Muscle of leg (tissue), 11 donors: ENCODE data around the gene PLN. TPM values are rescaled to one million over a fixed set of nuclear protein-coding genes. Genes with fewer than 3 reads are reported as not detected.
A peak's percentile ranks its signal among the peaks of the same experiment; 100 is the strongest.

Source experiments
- DNase-seq: peaks from one replicate; pipeline ENCODE4 v3.0.0; 2013
- H3K27ac ChIP-seq: one replicate; pipeline ENCODE4 v1.5.1; 2013; ENCODE audit warnings: mild to moderate bottlenecking, low read length, control low read depth
- H3K27me3 ChIP-seq: one replicate; pipeline ENCODE4 v1.6.1; 2013; ENCODE audit warnings: low read length; ENCODE audit not compliant: control insufficient read depth, insufficient read depth
- H3K36me3 ChIP-seq: one replicate; pipeline ENCODE4 v1.6.1; 2013; ENCODE audit warnings: low read length; ENCODE audit not compliant: control insufficient read depth, insufficient read depth
- H3K4me1 ChIP-seq: one replicate; pipeline ENCODE4 v1.6.1; 2013; ENCODE audit warnings: low read length; ENCODE audit not compliant: control insufficient read depth, insufficient read depth
- H3K4me3 ChIP-seq: one replicate; pipeline ENCODE4 v1.5.1; 2013; ENCODE audit warnings: low read length, control low read depth
- H3K9me3 ChIP-seq: replicated peaks from 2 replicates; pipeline ENCODE4 v1.6.1; 2013; ENCODE audit warnings: low read depth, low read length; ENCODE audit not compliant: control insufficient read depth
- WGBS: methylation state at CpG from one replicate; pipeline ENCODE4 v1.1.5; 2013; ENCODE audit warnings: missing lambda C conversion rate; ENCODE audit not compliant: insufficient coverage; 5-methylcytosine and 5-hydroxymethylcytosine counted together
- polyA plus RNA-seq, 8 donors: library from polyadenylated mRNA; unstranded; fragments of 120-200 nt; gene quantifications; one replicate each; pipeline versions ENCODE4 v1.2.1 to v1.2.3, GENCODE V29; 2013; ENCODE audit warnings: inconsistent platforms in 1 of 8, low replicate concordance in 1 of 8; ENCODE audit not compliant: insufficient read length in 8 of 8, insufficient read depth in 1 of 8
- total RNA-seq: library from RNA; stranded (reverse); fragments of 120-200 nt; gene quantifications from one replicate; pipeline ENCODE4 v1.2.4, GENCODE V29; 2013

Gene PLN
- total and polyA plus RNA-seq, 9 donors, result 2.8 to 8.8 (median 5.7) TPM

DNA sequence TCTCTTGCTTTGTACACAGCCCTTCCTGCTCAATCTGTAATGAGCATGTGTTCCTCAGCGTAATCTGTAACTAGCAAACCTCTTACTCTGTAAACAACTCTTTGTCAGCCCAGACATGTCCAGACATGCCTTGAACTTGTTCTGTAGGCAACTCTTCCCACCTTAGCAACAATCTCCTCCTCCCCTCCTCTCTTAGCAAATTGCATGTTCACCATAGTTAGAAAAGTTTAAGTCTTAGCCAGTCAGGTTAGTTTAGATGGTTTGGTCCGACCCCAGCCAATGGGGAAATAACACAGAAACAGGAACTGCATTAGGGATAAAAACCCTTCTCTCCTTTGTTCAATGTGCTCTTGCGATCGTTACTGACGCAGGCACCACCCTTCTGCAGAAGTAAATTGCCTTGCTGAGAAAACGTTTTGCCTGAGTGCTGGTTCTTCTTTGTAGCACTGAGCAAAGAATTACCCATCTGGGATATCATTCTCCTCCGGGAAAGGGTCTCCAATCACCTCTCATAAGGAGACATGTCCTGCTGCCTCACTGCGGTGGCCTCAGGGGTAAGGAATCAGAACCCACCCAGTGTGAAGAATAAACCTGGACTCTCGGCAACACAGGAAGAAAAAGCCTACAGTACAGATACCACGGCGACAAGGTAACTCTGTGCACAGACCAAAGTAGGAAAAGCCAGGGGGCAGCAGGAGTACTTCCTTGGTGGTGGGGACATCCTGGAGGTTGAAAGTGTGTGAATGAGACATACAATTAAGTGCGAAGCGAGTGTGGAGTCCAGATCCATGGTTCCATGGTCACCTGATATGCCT is 26.2 kb downstream of the PLN start:
- Histone ChIP-seq H3K4me3 (no peak overlapping the region), H3K36me3 (peaks cover 10% of the 10 kb centered on the region), H3K27me3 (no peaks in the 10 kb centered on the region), H3K27ac (no peak overlapping the region), H3K9me3 (peaks cover 38% of the 10 kb centered on the region), H3K4me1 (no peaks in the 10 kb centered on the region)
- 98% methylated on average over 8 of the region's 13 CpGs for WGBS
- no peak for DNase-seq

DNA sequence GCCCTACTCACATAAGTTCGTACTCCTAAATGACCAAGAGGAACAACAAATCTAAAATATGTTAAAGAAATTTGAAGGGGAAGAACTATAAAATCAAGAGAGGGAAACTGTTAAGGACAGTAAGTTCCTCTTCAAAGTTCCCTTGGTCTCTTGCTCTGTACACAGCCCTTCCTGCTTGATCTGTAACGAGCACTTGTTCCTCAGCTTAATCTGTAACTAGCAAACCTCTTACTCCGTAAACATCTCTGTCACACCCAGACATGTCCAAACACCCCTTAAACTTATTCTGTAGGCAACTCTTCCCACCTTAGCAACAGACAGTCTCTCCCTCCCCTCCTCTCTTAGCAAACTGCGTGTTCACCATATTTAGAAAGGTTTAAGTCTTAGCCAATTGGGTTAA is 29.9 kb downstream of the PLN start:
- Histone ChIP-seq H3K36me3 (peaks cover 11% of the 10 kb centered on the region), H3K27me3 (no peaks in the 10 kb centered on the region), H3K9me3 (peaks cover 49% of the 10 kb centered on the region), H3K4me1 (no peaks in the 10 kb centered on the region), H3K4me3 (no peak overlapping the region), H3K27ac (no peak overlapping the region)
- 36% methylated on average over 2 of the region's 4 CpGs for WGBS
- no peak for DNase-seq

DNA sequence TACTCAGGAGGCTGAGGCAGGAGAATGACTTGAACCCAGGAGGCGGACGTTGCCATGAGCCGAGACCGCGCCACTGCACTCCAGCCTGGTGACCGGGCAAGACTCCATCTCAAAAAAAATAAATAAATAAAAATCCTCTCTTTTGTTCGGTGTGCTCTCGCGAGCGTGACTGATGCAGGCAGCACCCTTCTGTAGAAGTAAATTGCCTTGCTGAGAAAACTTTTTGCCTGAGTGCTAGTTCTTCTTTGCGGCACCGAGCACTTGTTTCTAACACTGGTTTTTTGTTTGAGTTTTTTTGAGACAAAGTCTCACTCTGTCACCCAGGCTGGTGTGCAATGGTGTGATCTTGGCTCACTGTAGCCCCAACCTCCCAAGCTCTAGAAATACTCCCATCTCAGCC is 30.5 kb downstream of the PLN start:
- WGBS, result 100% methylated on average over 2 of the region's 12 CpGs
- peaks cover 49% of the 10 kb centered on the region for H3K9me3 ChIP-seq

DNA sequence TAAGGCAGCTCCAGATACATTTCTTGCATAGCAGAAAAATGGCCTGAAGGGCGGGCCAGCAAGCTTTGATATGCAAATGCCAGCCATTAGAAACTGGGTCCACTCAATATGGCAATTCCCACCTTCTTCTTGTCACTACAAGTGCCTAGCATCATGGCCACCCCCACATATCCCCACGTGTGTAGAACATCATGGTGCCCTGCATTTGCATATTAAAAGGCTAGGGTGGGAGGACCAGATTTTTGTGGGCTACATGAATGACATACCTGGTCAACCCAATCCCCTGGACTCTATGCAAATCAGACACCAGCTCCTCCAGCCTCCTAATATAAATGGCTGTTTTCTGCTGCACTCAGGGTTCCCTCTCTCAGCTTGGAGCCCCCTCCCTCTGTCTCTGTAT is 31.7 kb downstream of the PLN start:
- H3K4me3 ChIP-seq, result no peak overlapping the region
- WGBS, result 100% methylated on average over 1 of the region's 2 CpGs
- H3K9me3 ChIP-seq, result peaks cover 39% of the 10 kb centered on the region
- H3K36me3 ChIP-seq, result peaks cover 9% of the 10 kb centered on the region
- H3K4me1 ChIP-seq, result no peaks in the 10 kb centered on the region
- no peaks in the 10 kb centered on the region for H3K27me3 ChIP-seq
- H3K27ac ChIP-seq, result no peak overlapping the region
- no peak for DNase-seq

More for the DNA sequence above, 30.5 kb downstream of the PLN start:
- no peaks in the 10 kb centered on the region for H3K4me1 ChIP-seq
- no peaks in the 10 kb centered on the region for H3K27me3 ChIP-seq
- no peak overlapping the region for H3K27ac ChIP-seq
- DNase-seq, result no peak
- peaks cover 14% of the 10 kb centered on the region for H3K36me3 ChIP-seq
- H3K4me3 ChIP-seq, result no peak overlapping the region

DNA sequence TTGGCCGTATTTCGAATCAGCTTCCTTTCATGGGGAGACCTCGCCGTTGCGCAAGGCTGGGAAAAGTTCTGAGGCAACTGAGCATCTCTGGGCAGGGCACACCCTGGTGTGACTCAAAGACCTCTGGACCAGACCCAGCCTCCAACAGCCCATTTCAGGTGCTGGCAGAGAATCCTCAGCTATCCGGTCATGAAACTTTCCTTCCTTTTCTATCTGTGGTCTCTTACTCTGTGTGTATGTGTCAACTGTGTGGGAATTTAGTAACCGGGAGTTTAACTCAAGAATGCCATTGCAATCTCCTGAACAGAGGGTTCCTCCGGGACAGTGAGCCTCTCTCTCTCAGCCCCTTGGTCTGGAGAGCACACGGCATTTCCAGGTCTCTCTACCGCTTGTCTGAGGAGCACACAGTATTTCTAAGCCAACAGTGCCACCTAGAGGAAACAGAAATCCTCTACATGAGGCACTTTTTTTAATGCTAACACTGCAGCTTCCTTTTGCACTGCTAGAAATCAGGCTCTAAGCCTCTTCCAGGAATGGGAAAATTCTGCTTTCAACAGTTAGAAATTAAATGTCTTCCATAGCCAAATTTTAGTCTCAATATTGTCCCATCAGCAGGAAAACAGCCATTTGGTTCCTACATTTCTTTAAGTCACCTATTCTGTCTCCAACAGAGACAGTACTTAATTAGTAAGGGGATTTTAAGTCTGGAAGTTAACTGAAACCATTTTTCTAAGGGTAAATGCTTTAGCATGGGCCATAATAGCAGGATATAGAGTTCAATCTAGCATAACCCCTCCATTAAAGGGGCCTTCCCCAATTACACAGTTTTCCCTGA is 32.7 kb downstream of the PLN start:
- peaks cover 8% of the 10 kb centered on the region for H3K36me3 ChIP-seq
- H3K27ac ChIP-seq, result no peak overlapping the region
- H3K9me3 ChIP-seq, result peaks cover 32% of the 10 kb centered on the region
- no peak overlapping the region for H3K4me3 ChIP-seq
- DNase-seq, result peak; percentile 53
- no peaks in the 10 kb centered on the region for H3K27me3 ChIP-seq
- no peaks in the 10 kb centered on the region for H3K4me1 ChIP-seq
- 7% methylated on average over 3 of the region's 10 CpGs for WGBS

DNA sequence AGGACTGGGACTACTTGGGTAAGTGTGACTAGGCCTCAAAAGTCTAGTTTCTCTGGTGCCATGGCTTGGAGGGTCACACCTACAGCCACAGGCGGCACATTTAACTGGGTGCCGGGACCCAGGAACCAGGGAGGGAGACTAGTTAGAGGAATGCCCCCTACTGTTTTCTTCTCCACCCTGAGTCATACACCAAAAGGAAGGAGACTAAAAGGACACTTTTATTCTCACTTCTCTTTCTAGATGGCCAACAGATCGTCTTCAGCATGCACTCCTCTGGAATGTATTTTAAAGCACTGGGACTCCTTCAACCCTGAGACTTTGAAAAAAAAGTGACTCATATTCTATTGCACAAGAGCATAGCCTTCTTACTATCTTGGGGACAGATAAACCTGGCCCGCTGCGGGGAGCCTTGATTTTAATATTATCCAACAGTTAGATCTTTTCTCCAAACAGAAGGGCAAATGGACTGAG is 33.4 kb downstream of the PLN start:
- Histone ChIP-seq H3K27me3 (no peaks in the 10 kb centered on the region), H3K36me3 (peaks cover 8% of the 10 kb centered on the region), H3K27ac (no peak overlapping the region), H3K9me3 (peaks cover 27% of the 10 kb centered on the region), H3K4me3 (no peak overlapping the region), H3K4me1 (no peaks in the 10 kb centered on the region)
- WGBS, result 70% methylated on average over 3 of the region's 5 CpGs
- no peak for DNase-seq

DNA sequence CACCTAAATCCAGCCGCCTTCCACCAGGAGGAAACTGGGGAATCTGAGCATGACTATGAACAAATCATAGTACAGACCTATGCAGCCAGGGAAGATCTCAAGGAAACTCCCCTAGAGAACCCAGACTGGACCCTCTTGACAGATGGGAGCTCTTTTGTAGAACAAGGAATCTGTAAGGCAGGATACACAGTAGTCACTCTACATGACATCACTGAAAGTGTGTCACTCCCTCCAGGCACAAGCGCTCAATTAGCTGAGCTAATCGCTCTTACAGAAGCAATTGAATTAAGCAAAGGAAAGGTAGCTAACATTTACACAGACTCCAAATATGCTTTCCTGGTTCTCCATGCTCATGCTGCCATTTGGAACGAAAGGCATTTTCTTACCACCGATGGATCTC is 36.8 kb downstream of the PLN start:
- WGBS, result no CpG with 5 or more reads among the region's 5 CpGs
- Histone ChIP-seq H3K4me1 (peaks cover under 1% of the 10 kb centered on the region), H3K36me3 (peaks cover 8% of the 10 kb centered on the region), H3K4me3 (no peak overlapping the region), H3K9me3 (peaks cover 9% of the 10 kb centered on the region), H3K27ac (no peak overlapping the region), H3K27me3 (no peaks in the 10 kb centered on the region)
- DNase-seq, result no peak

DNA sequence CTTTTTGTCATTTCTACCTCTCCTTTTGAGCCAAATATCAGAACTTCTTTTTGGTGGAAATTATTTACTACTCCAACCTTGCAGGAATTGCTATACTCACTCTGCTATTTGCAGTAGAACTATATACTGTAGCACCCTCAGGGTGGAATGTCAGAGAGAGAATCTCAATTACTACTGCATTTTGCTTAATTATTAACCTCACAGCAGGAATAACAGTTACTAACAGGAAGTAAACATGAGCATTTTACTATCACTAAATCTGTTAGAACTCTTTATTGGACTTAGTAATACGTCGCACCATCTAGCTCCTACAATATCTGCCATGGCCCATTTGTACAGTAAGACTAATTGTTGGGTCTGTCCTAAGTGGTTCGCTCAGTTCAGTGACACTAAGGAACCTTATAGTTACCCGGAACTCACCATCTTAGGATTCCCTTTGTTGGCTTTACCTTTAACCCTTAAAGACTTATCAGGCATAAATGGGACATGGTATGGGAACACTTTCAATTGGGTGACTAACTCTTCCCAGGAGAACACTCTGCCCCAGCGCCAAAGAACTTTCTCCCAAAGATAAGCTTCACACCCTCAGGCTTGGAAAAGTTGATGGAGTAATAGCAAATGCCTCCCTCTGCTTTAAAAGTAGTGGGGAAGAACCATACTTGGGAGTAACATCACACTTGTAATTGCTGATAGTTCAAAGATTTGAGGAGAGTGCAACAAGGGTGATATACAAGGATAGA is 38.8 kb downstream of the PLN start:
- DNase-seq, result no peak
- peaks cover 11% of the 10 kb centered on the region for H3K36me3 ChIP-seq
- H3K27ac ChIP-seq, result no peak overlapping the region
- no CpG with 5 or more reads among the region's 5 CpGs for WGBS
- no peak overlapping the region for H3K4me3 ChIP-seq
- H3K9me3 ChIP-seq, result no peaks in the 10 kb centered on the region
- no peaks in the 10 kb centered on the region for H3K27me3 ChIP-seq
- peaks cover 7% of the 10 kb centered on the region for H3K4me1 ChIP-seq

DNA sequence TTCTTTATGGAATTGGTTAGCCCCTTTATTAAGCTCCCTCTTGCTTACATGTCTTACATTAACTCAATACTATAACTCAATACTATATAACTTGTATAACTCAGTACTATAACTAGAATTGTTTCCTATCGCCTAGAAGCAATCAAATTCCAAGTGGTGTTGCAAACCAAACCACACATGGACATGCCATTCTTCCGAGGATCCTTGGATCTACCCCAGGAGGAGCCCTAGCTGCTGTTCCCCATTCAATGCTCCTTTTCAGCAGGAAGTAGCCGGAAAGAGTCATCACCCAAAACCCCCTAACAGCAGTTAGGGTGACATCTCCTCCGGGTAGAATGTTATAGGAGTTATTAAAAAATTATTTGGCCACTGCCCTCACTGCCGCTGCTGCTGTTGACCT is 40.5 kb downstream of the PLN start:
- Histone ChIP-seq H3K27me3 (no peaks in the 10 kb centered on the region), H3K4me3 (no peak overlapping the region), H3K27ac (no peak overlapping the region), H3K4me1 (peaks cover 7% of the 10 kb centered on the region), H3K36me3 (peaks cover 7% of the 10 kb centered on the region), H3K9me3 (no peaks in the 10 kb centered on the region)
- WGBS, result 83% methylated on average over 2 of the region's 5 CpGs
- DNase-seq, result no peak

DNA sequence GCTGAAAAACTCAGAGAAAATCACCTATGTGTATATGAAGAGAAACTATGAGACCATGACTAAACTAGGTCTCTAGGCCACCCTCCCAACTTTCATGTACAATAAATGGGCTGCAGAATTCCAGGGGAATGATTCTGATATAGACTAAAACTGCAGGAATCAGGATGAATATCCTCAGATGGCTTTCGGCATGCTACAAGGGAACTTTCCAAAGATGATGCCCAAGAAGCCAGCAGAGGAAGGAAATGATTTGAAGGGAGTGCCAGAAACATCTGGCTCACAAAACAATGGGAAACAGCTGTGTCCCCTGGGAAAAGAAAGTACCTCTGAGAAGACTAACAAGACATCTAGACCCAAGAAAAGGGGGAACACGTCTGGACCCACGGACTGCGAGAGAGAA is 41.1 kb downstream of the PLN start:
- 60% methylated on average over 1 of the region's 4 CpGs for WGBS
- peaks cover 7% of the 10 kb centered on the region for H3K36me3 ChIP-seq
- H3K9me3 ChIP-seq, result no peaks in the 10 kb centered on the region
- DNase-seq, result no peak
- no peak overlapping the region for H3K27ac ChIP-seq
- no peaks in the 10 kb centered on the region for H3K27me3 ChIP-seq
- no peak overlapping the region for H3K4me3 ChIP-seq
- H3K4me1 ChIP-seq, result peaks cover 7% of the 10 kb centered on the region
